ENCODE results near the gene KDM4B.

GRCh38 chr19:5147978-5148793 is 179.3 kb downstream of the KDM4B start:
- TF ChIP-seq ATF3 (IDR thresholded peaks at IDR 0.05) (no peak), FOXA1 (IDR thresholded peaks at IDR 0.05) (no peak), CTCF (IDR thresholded peaks at IDR 0.05; ENCODE audit: low read depth, low read length, missing input control) (no peak), JUND (IDR thresholded peaks at IDR 0.05) (no peak), MAX (IDR thresholded peaks at IDR 0.05) (no peak), TAF1 (conservative IDR thresholded peaks at IDR 0.05) (no peak), HNF4G (IDR thresholded peaks at IDR 0.05) (no peak), ZBTB33 (IDR thresholded peaks at IDR 0.05) (no peak), RXRA (IDR thresholded peaks at IDR 0.05) (no peak), SP1 (IDR thresholded peaks at IDR 0.05) (no peak), REST (IDR thresholded peaks at IDR 0.05) (no peak), GABPA (IDR thresholded peaks at IDR 0.05 in 1 of 2, conservative IDR thresholded peaks at IDR 0.05 in 1 of 2) (no peak), EGR1 (IDR thresholded peaks at IDR 0.05; ENCODE audit: low read depth in 2 of 2) (no peak), RAD21 (IDR thresholded peaks at IDR 0.05) (no peak)
